Measurements from ENCODE around the gene SUN1.

GRCh38 chr7:860149-860548 is 27.9 kb downstream of the SUN1 start:
- TF ChIP-seq CTCF (IDR thresholded peaks at IDR 0.05) (no peak), POLR2A (IDR thresholded peaks at IDR 0.05) (no peak), EP300 (IDR thresholded peaks at IDR 0.05) (no peak)
